ENCODE results near the gene OPALIN.

DNA sequence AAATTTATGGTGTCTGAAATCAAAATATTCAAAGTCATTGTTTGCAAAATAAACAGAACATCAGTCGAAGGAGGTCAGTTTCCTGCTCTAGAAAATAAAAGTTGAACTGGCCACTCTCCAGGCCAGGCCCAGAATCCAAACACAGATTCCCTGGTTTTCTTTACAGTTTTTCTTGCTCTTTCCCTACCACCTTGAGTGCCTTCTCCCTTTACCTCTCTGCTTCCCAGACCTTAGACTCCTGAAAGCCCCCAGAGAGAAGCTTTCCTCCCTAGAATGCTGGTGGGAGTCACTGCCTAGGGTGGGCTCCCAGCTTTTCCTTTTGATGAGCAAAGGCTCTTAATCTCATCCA is 48.5 kb downstream of the OPALIN start:
- TF ChIP-seq, protein P1, sequence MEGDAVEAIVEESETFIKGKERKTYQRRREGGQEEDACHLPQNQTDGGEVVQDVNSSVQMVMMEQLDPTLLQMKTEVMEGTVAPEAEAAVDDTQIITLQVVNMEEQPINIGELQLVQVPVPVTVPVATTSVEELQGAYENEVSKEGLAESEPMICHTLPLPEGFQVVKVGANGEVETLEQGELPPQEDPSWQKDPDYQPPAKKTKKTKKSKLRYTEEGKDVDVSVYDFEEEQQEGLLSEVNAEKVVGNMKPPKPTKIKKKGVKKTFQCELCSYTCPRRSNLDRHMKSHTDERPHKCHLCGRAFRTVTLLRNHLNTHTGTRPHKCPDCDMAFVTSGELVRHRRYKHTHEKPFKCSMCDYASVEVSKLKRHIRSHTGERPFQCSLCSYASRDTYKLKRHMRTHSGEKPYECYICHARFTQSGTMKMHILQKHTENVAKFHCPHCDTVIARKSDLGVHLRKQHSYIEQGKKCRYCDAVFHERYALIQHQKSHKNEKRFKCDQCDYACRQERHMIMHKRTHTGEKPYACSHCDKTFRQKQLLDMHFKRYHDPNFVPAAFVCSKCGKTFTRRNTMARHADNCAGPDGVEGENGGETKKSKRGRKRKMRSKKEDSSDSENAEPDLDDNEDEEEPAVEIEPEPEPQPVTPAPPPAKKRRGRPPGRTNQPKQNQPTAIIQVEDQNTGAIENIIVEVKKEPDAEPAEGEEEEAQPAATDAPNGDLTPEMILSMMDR (IDR thresholded peaks at IDR 0.05 in 8 of 11, conservative IDR thresholded peaks at IDR 0.05 in 3 of 11): no peak
- no peak for TF ChIP-seq POLR2AphosphoS5 (IDR thresholded peaks at IDR 0.05)

All from spleen (tissue), 7 donors.